K562 (cell line): ENCODE results near the gene RNF138. TPM values are rescaled to one million over a fixed set of nuclear protein-coding genes. Genes with fewer than 3 reads are reported as not detected.

ENCODE experiments used
- ATAC-seq: fragments of 200-7000 bp; cut with Tn5 transposase; 3 replicates; pipeline ENCODE4 v1.9.1; 2020; ENCODE audit warnings: moderate library complexity
- BruUV-seq: library from RNA; stranded (reverse); fragments of 400-500 nt; replicated peaks from 2 replicates; lab custom pipeline; 2021; lab: Mats Ljungman, UMichigan
- CTCF ChIA-PET: fragments of 300-600 bp; formaldehyde crosslinking; extraction: SDS; loops from one replicate; lab custom pipeline; 2021; ENCODE audit warnings: low intra/inter-chr PET ratio; lab: Yijun Ruan, JAX
- POLR2A ChIA-PET: fragments of 300-600, 350-650 bp; sonication (Branson Sonifier 250); formaldehyde crosslinking; extraction: SDS; loops from one replicate; lab custom pipeline; 2021; ENCODE audit warnings: antibody characterized with exemption, inconsistent platforms; lab: Yijun Ruan, JAX
- DNase-seq, 4 experiments: peaks; one replicate each; pipeline versions ENCODE4 v3.0.0 to v3.0.0-alpha.2; 2011 to 2018; ENCODE audit warnings: low spot score in 3 of 4, mixed read lengths in 3 of 4; ENCODE audit errors: extremely low read depth in 1 of 4
- FAIRE-seq: peaks from 2 replicates; lab custom pipeline; 2011; peaks lifted over from hg19 to GRCh38; lab: Jason Lieb, UNC
- H2AFZ ChIP-seq: 2 replicates; pipeline ENCODE4 v1.6.0; 2011; ENCODE audit warnings: low read depth, low read length, control low read depth, inconsistent platforms
- H3K27ac ChIP-seq: fragments of 200-600 bp; 3 replicates; pipeline ENCODE4 v1.8.0; 2011; ENCODE audit warnings: low read depth, mild to moderate bottlenecking, control low read depth, inconsistent platforms, low read length, moderate library complexity, mixed read lengths; ENCODE audit errors: extremely low read depth
- H3K27me3 ChIP-seq, 2 experiments: fragments of 300-600 bp in 1 of 2; 2 replicates in 1 of 2; 3 replicates in 1 of 2; pipeline versions ENCODE4 v1.6.0 to v1.8.0; 2011; ENCODE audit warnings: inconsistent platforms in 2 of 2, low read length in 2 of 2, mild to moderate bottlenecking in 1 of 2, mixed read lengths in 1 of 2, moderate library complexity in 1 of 2; ENCODE audit not compliant: control insufficient read depth in 2 of 2, insufficient read depth in 2 of 2
- H3K36me3 ChIP-seq: fragments of 300-600 bp; 3 replicates; pipeline ENCODE4 v1.8.0; 2011; ENCODE audit warnings: mild to moderate bottlenecking, low read length, inconsistent platforms; ENCODE audit not compliant: control insufficient read depth, insufficient read depth
- H3K4me1 ChIP-seq, 2 experiments: fragments of 200-600 bp in 1 of 2; replicated peaks in 1 of 2; 2 replicates in 1 of 2; 3 replicates in 1 of 2; pipeline versions ENCODE4 v1.5.1 to v1.8.0; 2011; ENCODE audit warnings: inconsistent platforms in 2 of 2, low read length in 2 of 2, mild to moderate bottlenecking in 1 of 2, mixed read lengths in 1 of 2, moderate library complexity in 1 of 2; ENCODE audit not compliant: control insufficient read depth in 2 of 2, insufficient read depth in 2 of 2
- H3K4me2 ChIP-seq: 2 replicates; pipeline ENCODE4 v1.6.1; 2011; ENCODE audit warnings: low read length, control low read depth, inconsistent platforms, mixed read lengths; ENCODE audit not compliant: insufficient read depth
- H3K4me3 ChIP-seq: fragments of 200-600 bp; sonication (generic), shearing (Covaris generic); 2 replicates; pipeline ENCODE4 v1.5.1; 2016; ENCODE audit warnings: control low read depth, inconsistent platforms
- H3K79me2 ChIP-seq: fragments of 200-600 bp; 3 replicates; pipeline ENCODE4 v1.8.0; 2011; ENCODE audit warnings: low read length, inconsistent platforms; ENCODE audit not compliant: control insufficient read depth, insufficient read depth
- H3K9ac ChIP-seq, 2 experiments: 2 replicates each; pipeline versions ENCODE4 v1.6.0 to v1.6.1; 2011; ENCODE audit warnings: low read depth in 2 of 2, low read length in 2 of 2, control low read depth in 1 of 2, inconsistent platforms in 1 of 2, mild to moderate bottlenecking in 1 of 2, mixed read lengths in 1 of 2; ENCODE audit not compliant: insufficient read depth in 1 of 2
- H3K9me1 ChIP-seq: one replicate; pipeline ENCODE4 v1.6.0; 2011; ENCODE audit warnings: inconsistent platforms, mild to moderate bottlenecking, low read length, moderate library complexity; ENCODE audit not compliant: control insufficient read depth, insufficient read depth
- H3K9me3 ChIP-seq: replicated peaks from 2 replicates; pipeline ENCODE4 v1.5.1; 2011; ENCODE audit warnings: low read depth, low read length, inconsistent platforms; ENCODE audit not compliant: control insufficient read depth, insufficient read depth
- H4K20me1 ChIP-seq: replicated peaks from 2 replicates; pipeline ENCODE4 v1.6.1; 2011; ENCODE audit warnings: low read length, inconsistent platforms, mixed read lengths; ENCODE audit not compliant: control insufficient read depth, insufficient read depth
- PHF20 ChIP-seq: fragments of 450-650 bp; IDR thresholded peaks from 2 replicates; pipeline ENCODE4 v1.6.1; 2018; ENCODE audit not compliant: partially characterized antibody
- WGBS: fragments of 100-300 bp; shearing (Covaris generic); methylation state at CpG from one replicate; pipeline ENCODE4 v1.1.6; 2016; ENCODE audit warnings: low coverage, mixed read lengths; ENCODE audit not compliant: insufficient coverage; ENCODE audit errors: missing lambda C conversion rate; 5-methylcytosine and 5-hydroxymethylcytosine counted together
- in situ Hi-C: fragments of 300-500 bp; cut with MboI; formaldehyde crosslinking; loops from 4 replicates; pipeline ENCODE4 v1.15.0; 2018; ENCODE audit warnings: inconsistent platforms, mixed read lengths
- intact Hi-C: fragments of 100-400 bp; cut with micrococcal nuclease; formaldehyde crosslinking; loops from 2 replicates; pipeline ENCODE4 v1.14.2; 2022
- polyA plus RNA-seq, 8 experiments: library from polyadenylated mRNA; depleted of rRNA in 4 of 8; stranded (reverse) in 5 of 8; unstranded in 3 of 8; fragments of >200 nt; fragmentation: Nextera tagmentation in 2 of 8; fragmentation: Illumina TruSeq in 1 of 8; extraction: Ambion mirVana in 2 of 8; extraction: Trizol in 1 of 8; gene quantifications; 2 replicates each; pipeline versions ENCODE4 v1.2.1 to v1.2.3, GENCODE V29; 2011 to 2014; ENCODE audit warnings: inconsistent platforms in 1 of 8, missing spikeins in 1 of 8
- total RNA-seq, 7 experiments: library from RNA; depleted of rRNA in 6 of 7; stranded (reverse); fragments of >200 nt in 6 of 7; fragmentation: Illumina TruSeq in 2 of 7; extraction: Trizol in 2 of 7; gene quantifications; 2 replicates each; pipeline versions ENCODE4 v1.2.1 to v1.2.3, GENCODE V29; 2011 to 2021; ENCODE audit warnings: low replicate concordance in 1 of 7
- TF ChIP-seq, protein P1 (sequence below), 2 experiments: fragments of 450-650 bp in 1 of 2; sonication (generic) in 1 of 2; formaldehyde crosslinking in 1 of 2; IDR thresholded peaks; 2 replicates each; pipeline versions ENCODE4 v1.7.1 to v1.9.0; 2016 to 2022; ENCODE audit warnings: inconsistent platforms in 1 of 2, mild to moderate bottlenecking in 1 of 2, missing genetic modification reagents in 1 of 2

RNF138 gene
- total and polyA plus RNA-seq, 9 of the 15 experiments (the other 6 are each of a cell fraction or from before 2014, with no cell fraction given): 47.6 to 100 (median 62.5) TPM

DNA sequence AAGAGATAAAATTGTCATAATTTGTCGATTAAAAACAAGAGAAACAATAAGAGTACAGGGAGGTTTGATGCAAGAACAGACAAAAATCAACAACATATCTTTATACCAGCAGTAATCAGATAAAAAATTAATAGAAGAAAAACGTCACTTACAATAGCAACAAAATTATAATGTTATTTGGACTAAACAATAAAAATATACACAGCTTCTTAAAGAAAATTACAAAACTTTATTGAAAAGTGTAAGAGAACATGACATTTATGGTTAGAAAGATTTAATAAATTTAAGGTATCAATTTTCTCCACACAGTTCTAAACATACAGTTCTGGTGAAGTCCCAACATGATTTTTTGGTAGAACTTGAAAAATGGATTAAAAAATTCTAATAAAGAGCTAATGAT, 12.8 kb downstream of the RNF138 start:
- Histone ChIP-seq H4K20me1 (no peaks in the 10 kb centered on the region), H3K9me1 (no peaks in the 10 kb centered on the region), H3K4me3 (no peak overlapping the region), H3K4me1 (peaks cover 0 to 2% of the 10 kb centered on the region in 2 experiments; a peak in 3 of 5 replicates), H2AFZ (no peak overlapping the region), H3K9ac (no peak overlapping the region), H3K9me3 (no peaks in the 10 kb centered on the region), H3K27ac (no peak overlapping the region), H3K27me3 (no peaks in the 10 kb centered on the region), H3K79me2 (peaks cover 95% of the 10 kb centered on the region), H3K36me3 (peaks cover 47% of the 10 kb centered on the region; the same call in 2 of the 3 replicates), H3K4me2 (no peak overlapping the region)
- POLR2A ChIA-PET: interaction anchor here (1.0 to 1.9 kb wide), 4 partner anchors 9 to 18 kb away, joined by 3 to 8 read pairs (median 6); partner anchors contain the start of gene RNF138
- BruUV-seq: no TSS peak
- DNase-seq: no peak
- in situ Hi-C loops: no loop called here
- intact Hi-C loops: no loop called here
- ATAC-seq: no peak
- FAIRE-seq: no peak
- WGBS: 69% methylated on average over 2 of the region's 2 CpGs
- CTCF ChIA-PET: no interaction called here
- TF ChIP-seq, protein P1, sequence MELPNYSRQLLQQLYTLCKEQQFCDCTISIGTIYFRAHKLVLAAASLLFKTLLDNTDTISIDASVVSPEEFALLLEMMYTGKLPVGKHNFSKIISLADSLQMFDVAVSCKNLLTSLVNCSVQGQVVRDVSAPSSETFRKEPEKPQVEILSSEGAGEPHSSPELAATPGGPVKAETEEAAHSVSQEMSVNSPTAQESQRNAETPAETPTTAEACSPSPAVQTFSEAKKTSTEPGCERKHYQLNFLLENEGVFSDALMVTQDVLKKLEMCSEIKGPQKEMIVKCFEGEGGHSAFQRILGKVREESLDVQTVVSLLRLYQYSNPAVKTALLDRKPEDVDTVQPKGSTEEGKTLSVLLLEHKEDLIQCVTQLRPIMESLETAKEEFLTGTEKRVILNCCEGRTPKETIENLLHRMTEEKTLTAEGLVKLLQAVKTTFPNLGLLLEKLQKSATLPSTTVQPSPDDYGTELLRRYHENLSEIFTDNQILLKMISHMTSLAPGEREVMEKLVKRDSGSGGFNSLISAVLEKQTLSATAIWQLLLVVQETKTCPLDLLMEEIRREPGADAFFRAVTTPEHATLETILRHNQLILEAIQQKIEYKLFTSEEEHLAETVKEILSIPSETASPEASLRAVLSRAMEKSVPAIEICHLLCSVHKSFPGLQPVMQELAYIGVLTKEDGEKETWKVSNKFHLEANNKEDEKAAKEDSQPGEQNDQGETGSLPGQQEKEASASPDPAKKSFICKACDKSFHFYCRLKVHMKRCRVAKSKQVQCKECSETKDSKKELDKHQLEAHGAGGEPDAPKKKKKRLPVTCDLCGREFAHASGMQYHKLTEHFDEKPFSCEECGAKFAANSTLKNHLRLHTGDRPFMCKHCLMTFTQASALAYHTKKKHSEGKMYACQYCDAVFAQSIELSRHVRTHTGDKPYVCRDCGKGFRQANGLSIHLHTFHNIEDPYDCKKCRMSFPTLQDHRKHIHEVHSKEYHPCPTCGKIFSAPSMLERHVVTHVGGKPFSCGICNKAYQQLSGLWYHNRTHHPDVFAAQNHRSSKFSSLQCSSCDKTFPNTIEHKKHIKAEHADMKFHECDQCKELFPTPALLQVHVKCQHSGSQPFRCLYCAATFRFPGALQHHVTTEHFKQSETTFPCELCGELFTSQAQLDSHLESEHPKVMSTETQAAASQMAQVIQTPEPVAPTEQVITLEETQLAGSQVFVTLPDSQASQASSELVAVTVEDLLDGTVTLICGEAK (IDR thresholded peaks at IDR 0.05): peak; percentile 69
- TF ChIP-seq, protein P1 (CRISPR knock-in tag; IDR thresholded peaks at IDR 0.05): no peak
- TF ChIP-seq PHF20: no peak
